GM19438 (cell line): ENCODE data around the gene PROX1.

Source experiments
- ATAC-seq: cut with Tn5 transposase; IDR thresholded peaks from one replicate; pipeline ENCODE4 v1.9.1; 2021; ENCODE audit warnings: low read depth; ENCODE audit not compliant: unreplicated experiment

The PROX1 gene

GRCh38 chr1:213979751-213980586 lies 7.8 kb upstream of the PROX1 start:
- ATAC-seq, result no peak

GRCh38 chr1:213980906-213981305 lies 6.9 kb upstream of the PROX1 start:
- ATAC-seq, result no peak

- ATAC-seq, result no peak
Measured at GRCh38 chr1:213982289-213982671, 5.5 kb upstream of the PROX1 start.

- ATAC-seq, result no peak
Measured at GRCh38 chr1:213982672-213983492, 4.9 kb upstream of the PROX1 start.

GRCh38 chr1:213983493-213984386 lies 4.0 kb upstream of the PROX1 start:
- ATAC-seq, result no peak

GRCh38 chr1:213984387-213985208 lies 3.2 kb upstream of the PROX1 start:
- ATAC-seq, result no peak

- no peak for ATAC-seq
Measured at GRCh38 chr1:213985209-213986019, 2.4 kb upstream of the PROX1 start.

- ATAC-seq, result no peak
Measured at GRCh38 chr1:213986020-213986924, 1.5 kb upstream of the PROX1 start.

GRCh38 chr1:213986925-213987250 lies 885 bp upstream of the PROX1 start:
- ATAC-seq, result no peak

GRCh38 chr1:213987422-213987926 lies 299 bp upstream of the PROX1 start:
- no peak for ATAC-seq

GRCh38 chr1:213988507-213989001 lies 781 bp downstream of the PROX1 start:
- peak; percentile 1 for ATAC-seq

GRCh38 chr1:213989002-213989855 lies 1.5 kb downstream of the PROX1 start:
- peak; percentile 41 for ATAC-seq

- ATAC-seq, result no peak
Measured at GRCh38 chr1:213993929-213994328, 6.2 kb downstream of the PROX1 start.

GRCh38 chr1:213994888-213995287 lies 7.1 kb downstream of the PROX1 start:
- ATAC-seq, result no peak

GRCh38 chr1:213995603-213996002 lies 7.8 kb downstream of the PROX1 start:
- ATAC-seq, result no peak

- no peak for ATAC-seq
Measured at GRCh38 chr1:213996320-213997037, 8.7 kb downstream of the PROX1 start.
